DND-41 (cell line): ENCODE data around the gene FBXW7.

Source experiments
- ATAC-seq: fragments of 200-7000 bp; cut with Tn5 transposase; 3 replicates; pipeline ENCODE4 v1.9.1; 2021; ENCODE audit warnings: low read depth; ENCODE audit not compliant: insufficient read depth
- DNase-seq: peaks from one replicate; pipeline ENCODE4 v3.0.0-alpha.2; 2020
- H2AFZ ChIP-seq: 2 replicates; pipeline ENCODE4 v1.6.0; 2012; ENCODE audit warnings: low read depth, low read length
- H3K27ac ChIP-seq: 2 replicates; pipeline ENCODE4 v1.5.1; 2012; ENCODE audit warnings: low read length, inconsistent platforms
- H3K27me3 ChIP-seq: fragments of 200-600 bp; sonication (generic); 2 replicates; pipeline ENCODE4 v1.6.0; 2012; ENCODE audit warnings: low read length, mild to moderate bottlenecking, inconsistent platforms; ENCODE audit not compliant: insufficient read depth, poor library complexity
- H3K36me3 ChIP-seq: 2 replicates; pipeline ENCODE4 v1.5.1; 2012; ENCODE audit warnings: low read length, inconsistent platforms; ENCODE audit not compliant: insufficient read depth
- H3K4me1 ChIP-seq: 2 replicates; pipeline ENCODE4 v1.5.1; 2012; ENCODE audit warnings: mild to moderate bottlenecking, low read length; ENCODE audit not compliant: insufficient read depth
- H3K4me2 ChIP-seq: 2 replicates; pipeline ENCODE4 v1.6.0; 2012; ENCODE audit warnings: mild to moderate bottlenecking, moderate library complexity, low read length, inconsistent platforms; ENCODE audit not compliant: insufficient read depth
- H3K4me3 ChIP-seq, 2 experiments: fragments of 200-600 bp in 1 of 2; shearing (Covaris generic) in 1 of 2; 2 replicates each; pipeline ENCODE4 v1.5.1; 2012 to 2016; ENCODE audit warnings: inconsistent platforms in 2 of 2, low read length in 2 of 2, mild to moderate bottlenecking in 2 of 2, low read depth in 1 of 2, moderate library complexity in 1 of 2
- H3K79me2 ChIP-seq: 2 replicates; pipeline ENCODE4 v1.6.0; 2012; ENCODE audit warnings: low read length, inconsistent platforms; ENCODE audit not compliant: insufficient read depth
- H3K9ac ChIP-seq: 2 replicates; pipeline ENCODE4 v1.6.0; 2012; ENCODE audit warnings: low read depth, mild to moderate bottlenecking, inconsistent platforms, low read length, moderate library complexity
- H3K9me3 ChIP-seq: 2 replicates; pipeline ENCODE4 v1.5.1; 2012; ENCODE audit warnings: low read length, moderate library complexity, mild to moderate bottlenecking, inconsistent platforms; ENCODE audit not compliant: insufficient read depth, severe bottlenecking
- H4K20me1 ChIP-seq: 2 replicates; pipeline ENCODE4 v1.6.0; 2012; ENCODE audit warnings: low read length; ENCODE audit not compliant: insufficient read depth
- CTCF ChIP-seq: IDR thresholded peaks from 2 replicates; pipeline ENCODE4 v1.5.1; 2012; ENCODE audit warnings: borderline replicate concordance, low read length, moderate library complexity, mild to moderate bottlenecking; ENCODE audit not compliant: poor library complexity, severe bottlenecking; ENCODE audit errors: extremely low read depth
- EZH2 ChIP-seq: IDR thresholded peaks from 3 replicates; pipeline ENCODE4 v1.6.1; 2012; ENCODE audit warnings: borderline replicate concordance, low read depth, mild to moderate bottlenecking, moderate library complexity, low read length, inconsistent platforms; ENCODE audit not compliant: severe bottlenecking

FBXW7 gene

DNA sequence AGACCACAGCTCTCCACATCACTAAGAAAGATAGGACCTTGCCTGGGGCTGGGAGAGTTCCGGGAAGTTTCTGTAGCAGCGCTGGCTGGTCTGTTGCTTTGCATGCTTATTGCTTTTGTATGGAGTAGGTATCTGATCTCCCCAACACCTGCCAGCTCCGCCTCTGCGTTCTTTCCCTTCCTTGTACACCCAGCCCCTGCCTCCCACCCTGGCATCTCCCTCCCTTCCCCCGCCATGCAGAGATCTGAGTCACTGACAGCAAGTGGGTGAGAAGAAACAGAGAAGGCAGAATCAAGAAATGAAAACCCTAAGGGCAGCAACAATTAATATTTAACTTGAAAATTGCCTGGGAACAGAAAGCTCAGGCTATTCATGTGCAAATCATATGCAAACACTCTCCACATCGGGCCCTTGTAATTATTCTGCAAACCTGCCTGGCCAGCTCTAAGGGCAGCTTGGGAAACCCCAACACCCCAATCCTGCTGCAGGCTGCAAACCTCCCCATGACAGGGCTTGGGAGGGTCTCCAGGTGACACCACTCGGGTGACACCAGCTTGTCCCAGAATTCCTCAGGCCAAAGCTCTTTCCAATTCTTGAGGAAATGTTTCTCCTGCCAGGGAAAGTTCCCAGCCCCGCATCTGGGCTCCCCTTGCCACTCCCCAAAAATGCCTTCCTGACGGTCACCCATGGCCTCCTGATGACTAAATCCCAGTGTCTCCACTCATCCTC is 257.2 kb downstream of the FBXW7 start:
- no peaks in the 10 kb centered on the region for H3K4me1 ChIP-seq
- H3K27me3 ChIP-seq, result no peaks in the 10 kb centered on the region
- H3K9me3 ChIP-seq, result no peaks in the 10 kb centered on the region
- no peak overlapping the region for H2AFZ ChIP-seq
- H3K27ac ChIP-seq, result no peak overlapping the region
- H3K79me2 ChIP-seq, result no peaks in the 10 kb centered on the region
- ATAC-seq (no peak), DNase-seq (no peak)
- no peak for TF ChIP-seq EZH2
- TF ChIP-seq CTCF, result no peak
- no peaks in the 10 kb centered on the region for H4K20me1 ChIP-seq
- H3K9ac ChIP-seq, result no peak overlapping the region
- H3K4me3 ChIP-seq, result no peak overlapping the region
- H3K36me3 ChIP-seq, result no peaks in the 10 kb centered on the region
- H3K4me2 ChIP-seq, result no peak overlapping the region

DNA sequence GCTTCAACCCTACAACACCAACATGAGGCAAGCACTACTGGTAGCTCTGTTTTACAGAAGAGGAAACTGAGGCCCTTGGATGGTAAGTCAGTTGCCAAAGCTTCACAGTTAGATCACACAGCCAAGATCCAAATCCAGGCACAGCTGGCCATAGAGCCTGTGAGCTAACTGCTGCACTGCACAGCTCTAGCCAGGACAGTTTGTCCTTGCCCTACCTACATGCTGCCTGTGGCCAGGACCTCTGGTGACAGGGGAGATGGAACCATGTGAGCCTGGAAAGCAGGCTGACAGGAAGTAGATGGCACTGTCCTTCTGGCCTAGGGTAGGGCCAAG is 257.8 kb downstream of the FBXW7 start:
- Histone ChIP-seq H3K79me2 (no peaks in the 10 kb centered on the region), H3K9ac (no peak overlapping the region), H2AFZ (no peak overlapping the region), H3K9me3 (no peaks in the 10 kb centered on the region), H3K27me3 (no peaks in the 10 kb centered on the region), H3K36me3 (no peaks in the 10 kb centered on the region), H3K4me2 (no peak overlapping the region), H3K4me1 (no peaks in the 10 kb centered on the region), H4K20me1 (no peaks in the 10 kb centered on the region), H3K27ac (no peak overlapping the region), H3K4me3 (no peak overlapping the region)
- ATAC-seq (peak; percentile 35; the same call in 1 of the 3 replicates), DNase-seq (no peak)
- TF ChIP-seq EZH2, result no peak

GRCh38 chr4:152277333-152277732 is 258.6 kb downstream of the FBXW7 start:
- Histone ChIP-seq H3K9me3 (no peaks in the 10 kb centered on the region), H3K79me2 (no peaks in the 10 kb centered on the region), H3K27ac (no peak overlapping the region), H4K20me1 (no peaks in the 10 kb centered on the region), H3K36me3 (no peaks in the 10 kb centered on the region), H3K4me3 (no peak overlapping the region), H3K4me1 (no peaks in the 10 kb centered on the region), H3K9ac (no peak overlapping the region), H3K4me2 (no peak overlapping the region), H2AFZ (no peak overlapping the region), H3K27me3 (no peaks in the 10 kb centered on the region)
- TF ChIP-seq EZH2, result no peak
- TF ChIP-seq CTCF, result no peak
- DNase-seq, result no peak
- no peak for ATAC-seq

DNA sequence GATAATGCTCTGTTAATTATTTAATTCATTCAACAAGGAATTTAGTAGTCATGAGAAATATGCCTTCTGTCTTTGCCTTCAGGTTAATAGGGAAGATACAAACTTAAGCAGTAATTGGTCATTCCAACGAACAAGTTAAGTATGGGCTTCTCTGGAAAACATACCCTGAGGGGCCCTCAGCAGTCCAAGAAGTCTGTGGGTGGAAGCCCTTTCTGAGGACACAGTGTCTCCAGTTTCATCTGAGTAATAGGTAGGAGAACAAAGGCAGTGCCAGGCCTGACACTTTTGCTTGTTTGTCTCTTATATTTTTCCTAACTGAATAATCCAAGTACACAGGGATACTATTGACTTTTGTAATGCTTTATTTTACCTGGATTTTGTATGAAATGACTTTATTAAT is 262.5 kb downstream of the FBXW7 start:
- H3K36me3 ChIP-seq, result no peaks in the 10 kb centered on the region
- TF ChIP-seq CTCF (no peak), EZH2 (no peak)
- H3K9ac ChIP-seq, result no peak overlapping the region
- H3K79me2 ChIP-seq, result no peaks in the 10 kb centered on the region
- H3K9me3 ChIP-seq, result no peaks in the 10 kb centered on the region
- no peaks in the 10 kb centered on the region for H3K27me3 ChIP-seq
- DNase-seq (no peak), ATAC-seq (no peak)
- H3K4me3 ChIP-seq, result no peak overlapping the region
- H3K4me2 ChIP-seq, result no peak overlapping the region
- H2AFZ ChIP-seq, result no peak overlapping the region
- no peaks in the 10 kb centered on the region for H4K20me1 ChIP-seq
- H3K4me1 ChIP-seq, result no peaks in the 10 kb centered on the region
- H3K27ac ChIP-seq, result no peak overlapping the region
